Stimulated activated CD4-positive, alpha-beta T cell treated with anti-CD3 and anti-CD28 coated beads, Interleukin-4, amount 100 ng/mL, for 4 hours (primary cell): ENCODE data around the gene CUX1.
"Not testable (repeated sequence)": the region's sequence is repeated elsewhere in the genome, so short reads cannot be mapped to it uniquely, and the experiment has no call there.

Source experiments
- DNase-seq, 2 experiments: peaks; one replicate each; pipeline ENCODE4 v3.0.0-alpha.2; 2020

Gene CUX1

DNA sequence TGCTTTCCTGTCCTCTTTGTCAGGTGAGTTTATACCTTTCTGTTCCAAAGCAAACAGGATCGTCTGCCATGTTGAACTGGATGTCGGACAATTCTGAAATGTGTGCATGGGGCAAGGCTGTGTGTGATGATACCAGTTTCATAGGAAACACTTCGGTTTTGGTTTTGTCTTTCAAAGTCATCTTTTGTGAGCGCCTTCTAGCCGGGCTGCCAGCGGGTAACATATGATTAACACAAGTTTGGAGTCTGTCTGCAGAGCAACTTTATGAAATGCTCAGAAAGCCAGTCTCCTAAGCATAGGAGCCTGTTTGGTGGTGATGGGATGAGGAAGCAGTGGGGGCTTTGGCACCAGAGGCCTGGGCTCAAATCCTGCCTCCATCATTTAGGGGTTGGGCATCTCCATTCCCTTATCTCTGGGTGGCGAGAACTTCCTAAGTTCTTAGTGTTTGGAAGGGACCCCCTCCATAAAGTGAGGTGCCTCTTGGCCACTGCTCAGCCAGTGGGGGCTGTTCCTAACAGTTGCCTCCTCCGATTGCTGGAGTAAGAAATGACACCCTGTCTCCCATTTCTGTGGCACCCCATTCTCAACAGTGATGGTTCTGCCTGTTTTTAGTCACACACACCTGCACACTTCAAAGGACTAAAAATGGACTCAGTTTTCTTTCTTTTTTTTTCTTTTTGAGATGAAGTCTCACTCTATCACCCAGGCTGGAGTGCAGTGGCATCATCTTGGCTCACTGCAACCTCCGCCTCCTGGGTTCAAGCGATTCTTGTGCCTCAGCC lies 36.8 kb downstream of the CUX1 start:
- DNase-seq: no peak

DNA sequence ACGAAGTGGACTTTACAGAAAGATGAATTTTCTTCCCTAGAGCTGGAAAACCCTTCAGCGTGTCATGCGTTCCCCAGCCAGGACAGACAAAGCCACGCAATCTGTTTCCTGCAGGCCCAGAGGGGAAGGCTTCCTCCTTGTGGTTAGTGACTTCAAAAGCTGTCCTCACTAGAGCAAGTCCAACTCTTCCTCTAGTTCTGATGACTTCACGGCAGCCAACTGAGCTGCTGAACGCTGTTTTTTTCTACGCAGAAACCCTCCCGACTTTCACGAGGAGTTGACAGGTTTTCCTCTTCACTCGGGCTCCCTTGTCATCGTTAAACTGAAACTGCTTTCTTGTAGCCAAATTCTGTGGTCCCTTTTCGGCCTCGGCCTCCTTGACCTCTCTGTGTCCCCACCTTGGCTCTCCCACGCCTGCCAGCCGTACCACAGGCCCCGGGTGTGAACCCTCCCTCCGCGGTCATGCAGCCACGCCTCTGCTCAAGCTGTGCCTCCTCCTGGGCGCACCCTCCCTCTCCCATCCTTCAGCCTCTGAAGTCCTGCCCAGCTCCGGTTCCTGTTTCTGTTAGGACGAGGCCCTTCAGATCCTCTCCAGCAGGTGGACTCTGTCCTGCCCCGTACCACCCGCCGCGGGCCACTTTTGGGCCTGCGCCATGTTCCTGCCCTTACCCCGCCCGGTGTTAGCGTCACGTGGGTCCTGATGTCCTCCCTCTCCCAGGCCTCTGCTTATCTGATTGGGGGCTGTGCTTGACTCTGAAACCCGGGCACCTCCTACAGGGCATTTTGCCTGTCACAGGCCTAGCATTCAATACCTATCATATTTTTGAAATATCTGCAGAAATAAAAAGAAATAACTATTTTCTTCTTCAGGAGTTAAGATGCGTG lies 39.3 kb downstream of the CUX1 start:
- DNase-seq: peak; percentile 62 to 69

DNA sequence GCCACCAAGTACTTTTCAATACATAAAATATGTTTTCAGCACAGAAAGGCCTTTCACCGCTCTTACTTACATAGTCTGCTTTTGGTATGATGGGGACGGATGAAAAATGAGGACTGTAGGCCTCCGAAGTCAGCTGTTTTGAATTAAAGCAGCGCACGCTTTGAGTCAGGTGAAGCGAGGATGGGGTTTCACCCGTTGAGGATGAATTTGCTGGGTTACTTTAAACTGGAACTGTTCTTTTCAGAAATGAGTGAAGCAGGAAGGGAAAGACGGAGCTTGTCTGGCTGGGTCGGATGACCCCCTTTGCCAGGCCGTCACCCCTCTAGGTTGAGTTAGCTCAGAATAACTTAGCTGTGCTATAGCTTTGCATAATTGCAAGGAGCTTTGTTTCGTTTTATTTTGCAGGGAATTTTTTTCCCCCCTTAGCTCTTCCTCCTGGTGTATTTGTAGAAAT lies 40.0 kb downstream of the CUX1 start:
- DNase-seq: no peak

DNA sequence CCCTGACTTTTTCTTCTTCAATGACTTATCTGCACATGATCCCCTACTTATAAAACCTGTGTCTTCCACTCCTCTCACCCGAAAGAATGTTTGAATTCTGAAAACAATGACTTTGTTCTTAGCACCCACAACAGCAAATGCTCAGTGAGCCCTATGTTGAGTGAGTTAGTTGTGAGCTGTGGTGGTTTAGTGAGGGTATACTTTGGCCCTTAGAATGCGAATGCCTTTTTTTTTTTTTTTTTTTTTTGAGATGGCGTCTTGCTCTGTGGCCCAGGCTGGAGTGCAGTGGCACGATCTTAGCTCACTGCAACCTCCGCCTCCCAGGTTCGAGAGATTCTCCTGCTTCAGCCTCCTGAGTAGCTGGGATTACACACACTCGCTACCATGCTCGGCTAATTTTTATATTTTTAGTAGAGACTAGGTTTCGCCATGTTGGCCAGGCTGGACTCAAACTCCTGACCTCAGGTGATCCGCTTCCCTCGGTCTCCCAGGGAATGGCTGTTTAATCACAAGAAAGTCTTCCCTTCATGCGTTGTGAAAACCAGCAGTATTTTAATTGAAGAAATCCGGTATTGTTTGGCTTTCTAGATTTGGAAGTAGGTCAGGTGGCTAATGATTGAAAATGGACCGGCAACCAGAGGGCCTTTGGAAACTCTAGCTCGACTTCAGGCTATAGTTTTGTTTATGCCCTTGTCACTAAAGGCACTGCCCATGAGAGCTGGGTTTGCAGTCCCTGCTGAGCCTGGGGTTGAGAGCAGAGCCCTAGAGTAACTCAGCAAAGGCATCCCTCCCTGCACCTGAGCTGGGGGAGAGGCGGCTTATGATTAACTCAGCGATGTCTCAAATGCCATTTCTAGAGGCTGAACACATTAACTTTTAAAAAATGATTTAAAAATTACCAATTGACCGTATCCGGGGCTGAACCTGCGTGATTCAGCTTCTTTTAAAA lies 41.3 kb downstream of the CUX1 start:
- DNase-seq: no peak

DNA sequence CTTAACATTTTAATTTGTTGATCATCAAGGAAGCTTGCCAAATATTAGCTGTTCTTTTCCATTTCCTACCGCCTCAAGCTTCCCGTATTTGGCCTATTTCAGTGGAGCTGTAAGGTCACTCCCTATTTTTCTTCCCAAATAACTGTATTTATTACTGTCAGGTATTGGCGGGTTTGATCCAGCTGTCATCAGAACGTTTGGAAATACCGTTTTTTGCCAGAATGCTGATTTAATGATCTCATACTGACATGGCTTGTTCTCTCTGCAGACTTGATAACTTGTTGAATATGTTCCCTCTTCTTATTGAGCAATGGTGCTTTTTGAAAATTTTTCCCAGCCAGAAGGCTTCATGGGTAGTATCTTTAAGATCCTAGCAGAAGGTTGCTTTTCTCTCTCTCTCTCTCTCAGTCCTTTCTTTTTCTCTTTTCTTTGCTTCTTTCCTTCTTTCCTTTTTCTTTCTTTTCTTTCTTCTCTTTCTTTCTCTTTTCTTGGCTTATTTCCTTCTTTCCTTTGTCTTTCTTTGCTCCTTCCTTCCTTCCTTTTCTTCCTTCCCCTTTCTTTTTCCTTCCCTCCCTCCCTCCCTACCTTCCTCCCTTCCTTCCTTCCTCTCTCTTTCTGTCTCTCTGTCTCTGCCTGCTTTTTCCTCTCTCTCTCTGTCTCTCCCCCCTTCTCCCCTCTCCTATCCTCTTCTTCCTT lies 42.1 kb downstream of the CUX1 start:
- DNase-seq: no peak

DNA sequence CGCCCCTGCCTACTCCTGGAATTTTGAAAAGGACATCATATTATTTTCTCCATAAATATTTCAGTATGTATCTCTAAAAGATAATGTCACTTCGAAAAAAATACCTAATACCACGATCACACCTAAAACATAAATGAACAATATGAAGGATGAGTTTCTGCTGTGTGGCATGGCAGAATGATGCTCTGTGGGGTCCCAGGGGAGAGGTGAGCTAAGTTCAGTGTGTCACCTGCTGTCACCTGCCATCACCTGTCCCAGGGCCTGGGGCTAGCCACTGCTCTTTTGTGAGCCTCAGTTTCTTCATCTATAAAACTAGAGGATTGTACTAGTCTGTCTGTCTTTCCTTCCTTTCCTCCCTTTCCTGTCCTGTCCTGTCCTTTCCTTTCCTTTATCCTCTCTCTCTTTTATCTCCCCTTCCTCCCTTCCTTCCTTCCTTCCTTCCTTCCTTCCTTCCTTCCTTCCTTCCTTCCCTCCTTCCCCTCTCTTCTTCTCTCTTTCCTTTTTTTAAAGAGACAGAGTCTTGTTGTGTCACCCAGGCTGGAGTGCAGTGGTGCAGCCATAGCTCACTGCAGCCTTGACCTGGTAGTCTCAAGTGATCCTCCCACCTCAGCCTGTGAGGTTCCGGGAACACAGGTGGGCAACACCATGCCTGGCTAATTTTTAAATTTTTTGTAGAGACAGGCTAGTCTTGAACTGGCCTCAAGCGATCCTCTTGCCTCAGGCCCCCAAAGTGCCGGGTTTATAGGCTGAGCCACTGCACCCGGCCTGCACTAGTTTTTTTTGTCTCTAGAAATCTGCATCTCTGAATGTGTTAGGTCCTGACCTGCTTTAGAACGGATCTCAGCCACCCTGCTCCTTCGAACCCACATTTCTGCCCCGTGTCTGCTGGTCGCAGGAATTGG lies 43.1 kb downstream of the CUX1 start:
- DNase-seq: no peak

DNA sequence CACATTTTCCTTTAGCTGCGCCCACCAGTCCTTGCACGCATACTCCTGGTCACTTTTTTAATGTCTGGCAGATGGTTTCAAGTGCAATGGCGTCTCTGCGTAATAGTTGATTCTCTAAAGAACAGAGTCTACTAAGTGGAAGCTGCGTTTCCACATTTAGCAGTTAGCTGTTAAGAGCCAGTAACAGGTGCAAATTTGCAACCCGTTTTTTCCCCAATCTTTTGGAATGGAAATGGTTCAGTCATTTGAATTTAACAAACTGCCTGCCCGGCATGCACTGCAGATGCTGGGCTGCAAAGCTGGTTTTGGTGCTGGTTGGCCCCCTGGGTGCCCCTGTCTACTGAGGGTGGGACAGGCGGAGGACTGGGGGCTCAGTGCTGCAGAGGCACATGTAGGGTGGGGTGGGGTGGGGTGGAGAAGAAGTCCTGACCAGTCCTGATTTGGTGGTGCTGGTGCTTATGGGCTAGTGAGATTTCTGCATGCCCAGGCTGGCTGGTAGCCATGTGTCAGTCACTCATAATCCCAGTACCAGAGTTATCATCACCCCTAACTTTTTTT lies 43.9 kb downstream of the CUX1 start:
- DNase-seq: no peak

DNA sequence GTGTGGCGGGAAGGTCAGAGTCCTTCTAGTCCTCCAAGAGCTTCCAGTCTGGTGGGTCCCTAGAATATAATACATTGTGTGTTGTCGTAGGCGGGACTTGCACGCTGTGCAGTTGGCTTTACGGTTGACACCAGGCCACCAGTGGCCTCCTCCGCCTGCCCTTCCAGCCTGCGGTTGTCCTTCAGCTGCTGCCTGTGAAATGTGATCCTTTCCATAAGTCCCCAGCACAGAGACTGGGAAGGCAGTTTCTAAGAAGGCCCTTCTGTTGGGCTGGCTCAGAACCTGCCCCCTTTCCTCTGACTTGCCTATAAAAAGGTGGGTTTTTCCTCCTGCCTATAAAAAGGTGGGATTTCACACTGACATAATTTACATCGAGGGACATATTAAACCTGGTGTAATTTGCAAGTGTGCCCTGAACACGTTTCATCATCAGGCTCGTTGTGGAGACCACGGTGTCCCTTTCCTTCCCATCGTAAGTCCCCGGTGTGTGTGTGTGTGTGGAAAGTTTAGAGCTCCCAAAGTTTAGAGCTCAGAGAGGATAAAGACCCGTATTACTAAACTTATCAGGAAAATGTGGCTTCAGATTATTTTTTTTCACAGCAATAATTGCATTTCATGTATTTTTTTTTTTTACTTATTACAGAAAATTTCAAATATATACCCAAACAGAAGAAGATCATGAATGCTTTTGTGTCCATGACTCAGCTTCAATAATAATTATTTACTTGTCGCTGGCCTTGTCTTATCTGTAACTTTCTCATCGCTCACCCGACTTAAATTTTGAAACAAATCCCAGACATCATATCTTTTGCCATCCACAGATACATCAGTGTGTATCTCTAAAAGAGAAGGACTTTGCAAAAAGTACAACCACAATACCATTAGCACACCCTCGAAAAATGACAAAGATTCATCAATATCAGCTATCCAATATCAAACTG lies 45.1 kb downstream of the CUX1 start:
- no peak for DNase-seq

DNA sequence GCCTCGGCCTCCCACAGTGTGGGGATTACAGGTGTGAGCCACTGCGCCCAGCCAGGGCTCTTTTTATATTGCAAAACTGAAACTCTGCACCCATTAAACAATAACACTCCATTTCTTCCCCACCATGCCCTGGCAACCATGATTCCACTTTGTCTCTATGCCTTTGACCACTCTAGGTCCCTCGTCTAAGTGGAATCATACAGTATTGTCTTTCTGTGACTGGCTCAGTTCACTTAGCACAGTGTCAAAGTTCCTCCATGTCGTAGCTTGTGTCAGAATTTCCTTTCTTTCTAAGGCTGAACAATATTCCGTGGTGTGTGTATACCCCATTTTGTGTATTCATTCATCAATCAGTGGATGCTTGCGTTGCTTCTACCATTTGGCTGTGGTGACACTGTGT lies 46.2 kb downstream of the CUX1 start:
- DNase-seq: no peak

DNA sequence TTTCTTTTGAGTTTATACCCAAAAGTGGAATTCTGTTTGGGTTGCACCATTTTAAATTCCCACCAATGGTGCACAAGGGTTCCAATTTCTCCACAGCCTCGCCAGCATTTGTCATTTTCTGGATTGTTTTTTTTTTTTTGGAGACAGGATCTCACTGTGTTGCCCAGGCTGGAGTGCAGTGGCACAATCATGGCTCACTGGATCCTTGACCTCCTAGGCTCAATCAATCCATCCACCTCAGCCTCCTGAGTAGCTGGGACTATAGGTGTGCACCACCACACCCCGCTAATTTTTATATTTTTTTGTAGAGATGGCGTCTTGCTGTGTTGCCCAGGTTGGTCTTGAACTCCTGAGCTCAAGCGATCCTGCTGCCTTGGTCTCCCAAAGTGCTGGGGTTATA lies 46.6 kb downstream of the CUX1 start:
- DNase-seq: no peak

DNA sequence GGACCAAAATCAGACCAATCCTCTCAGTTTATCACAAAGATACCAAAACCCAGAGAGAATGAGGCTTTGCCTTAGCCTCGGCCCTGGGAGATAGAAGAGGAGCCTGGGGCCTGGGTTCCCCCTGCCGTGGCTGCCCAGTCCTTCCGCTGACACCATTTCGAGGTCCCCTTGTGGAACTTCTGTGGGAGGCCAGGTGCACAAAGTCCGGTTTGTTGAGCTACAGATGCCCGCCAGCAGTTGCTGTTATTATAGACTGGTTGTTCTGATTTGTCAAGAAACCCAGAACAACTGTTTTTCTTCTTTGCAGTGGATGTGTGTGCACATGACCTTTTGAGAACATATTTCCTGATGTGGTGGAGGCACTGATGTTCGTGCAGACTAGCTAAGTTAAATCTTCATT lies 47.6 kb downstream of the CUX1 start:
- no peak for DNase-seq

DNA sequence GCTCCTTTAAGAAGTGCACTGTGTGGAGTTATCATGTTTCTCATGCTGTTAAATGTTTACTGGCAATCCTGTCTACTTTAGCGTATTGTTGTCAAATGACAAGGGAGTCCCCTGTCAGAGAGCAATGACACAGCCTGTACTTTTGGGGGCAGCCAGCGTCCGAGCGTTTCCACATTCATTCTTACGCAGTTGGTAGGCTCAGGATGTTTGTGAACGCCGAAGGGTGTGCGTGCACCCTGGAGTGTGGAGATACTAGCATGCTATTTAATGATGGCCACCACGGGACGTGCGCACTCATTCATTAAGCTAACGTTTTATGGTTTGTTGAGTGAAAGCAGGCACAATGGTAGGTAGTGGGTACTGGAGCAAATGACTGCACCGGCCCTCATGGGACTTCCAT lies 48.0 kb downstream of the CUX1 start:
- no peak for DNase-seq

DNA sequence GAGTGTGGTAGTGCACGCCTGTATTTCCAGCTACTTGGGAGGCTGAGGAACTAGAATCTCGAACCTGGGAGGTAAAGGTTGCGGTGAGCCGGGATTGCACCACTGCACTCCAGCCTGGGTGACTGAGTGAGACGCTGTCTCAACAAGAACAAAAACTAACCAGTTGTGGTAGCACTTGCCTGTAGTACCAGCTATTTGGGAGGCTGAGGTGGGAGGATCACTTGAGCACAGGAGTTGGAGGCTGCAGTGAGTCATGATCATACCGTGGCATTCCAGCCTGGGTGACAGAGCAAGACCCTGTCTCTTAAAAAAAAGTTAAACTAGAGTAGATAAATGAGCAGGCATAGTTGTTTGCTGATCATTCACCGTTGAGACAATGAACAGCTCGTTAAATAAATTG lies 48.9 kb downstream of the CUX1 start:
- no peak for DNase-seq

DNA sequence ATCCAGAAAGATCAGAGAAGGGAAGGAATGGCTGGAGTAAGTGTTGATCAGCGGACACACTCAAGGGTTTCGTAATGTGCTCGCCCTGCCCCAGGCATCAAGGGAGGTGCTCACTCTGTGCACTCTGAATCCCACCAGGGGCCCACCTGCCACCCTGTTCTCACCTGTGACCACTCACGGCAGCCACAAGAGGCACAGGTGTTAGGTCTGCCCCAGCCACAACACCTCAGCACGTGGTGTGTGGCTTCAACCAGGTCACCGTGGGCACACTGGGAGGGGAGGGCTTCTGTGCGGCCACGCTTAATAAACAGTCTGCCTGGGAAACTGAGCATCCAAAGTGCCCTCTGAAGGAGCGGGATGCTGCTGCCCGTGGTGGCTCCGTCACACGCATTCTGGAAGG lies 49.8 kb downstream of the CUX1 start:
- no peak for DNase-seq

DNA sequence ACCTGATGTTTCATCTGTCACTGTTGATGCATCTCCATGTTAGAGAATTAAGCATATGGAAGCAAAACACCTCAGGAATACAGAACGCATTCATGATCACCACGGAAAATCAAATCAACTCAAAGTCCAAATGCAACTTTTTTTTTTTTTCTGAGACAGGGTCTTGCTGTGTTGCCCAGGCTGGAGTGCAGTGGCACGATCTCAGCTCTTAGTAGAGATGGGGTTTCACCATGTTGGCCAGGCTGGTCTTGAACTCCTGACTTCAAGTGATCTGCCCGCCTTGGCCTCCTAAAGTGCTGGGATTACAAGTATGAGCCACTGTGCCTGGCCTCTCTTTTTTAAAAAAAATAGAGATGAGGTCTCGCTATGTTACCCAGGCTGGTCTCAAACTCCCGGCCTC lies 50.3 kb downstream of the CUX1 start:
- not testable (repeated sequence) for DNase-seq

DNA sequence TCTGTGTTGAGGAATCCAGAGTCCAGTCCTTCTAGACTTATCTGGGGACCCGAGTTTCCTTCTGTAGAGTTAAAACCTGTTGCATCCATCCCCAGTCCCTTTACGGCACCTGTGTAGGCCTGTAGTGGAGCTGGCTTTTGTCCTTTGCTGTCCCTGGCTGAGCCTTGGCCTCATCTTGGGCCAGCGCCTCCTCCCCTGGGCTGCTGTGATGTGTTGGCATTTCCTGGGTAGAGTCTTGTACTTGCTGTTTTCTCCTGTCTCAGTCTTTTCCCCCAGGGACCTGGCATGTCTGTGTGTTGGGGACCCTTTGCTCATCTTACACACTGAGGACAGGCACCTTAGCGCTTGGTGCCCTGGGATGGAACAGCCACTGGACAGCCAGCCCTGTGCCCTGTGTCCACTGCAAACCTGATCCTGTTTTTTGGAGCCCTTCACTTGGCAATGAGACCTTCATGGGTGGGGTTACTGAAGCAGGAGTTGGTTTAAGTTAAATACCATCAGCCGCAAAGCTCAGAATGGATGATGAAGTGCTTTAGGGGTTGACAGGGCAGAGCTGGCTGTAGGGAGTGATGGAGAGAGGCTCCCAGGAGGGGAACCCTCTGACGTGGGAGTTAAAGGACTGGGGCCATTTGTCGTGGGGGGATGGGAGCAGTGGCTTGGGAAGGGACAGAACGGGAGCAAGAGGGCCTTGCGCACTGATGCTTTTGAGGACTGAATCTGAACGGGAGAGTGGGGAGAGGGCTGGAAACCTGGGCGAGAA lies 50.9 kb downstream of the CUX1 start:
- no peak for DNase-seq

DNA sequence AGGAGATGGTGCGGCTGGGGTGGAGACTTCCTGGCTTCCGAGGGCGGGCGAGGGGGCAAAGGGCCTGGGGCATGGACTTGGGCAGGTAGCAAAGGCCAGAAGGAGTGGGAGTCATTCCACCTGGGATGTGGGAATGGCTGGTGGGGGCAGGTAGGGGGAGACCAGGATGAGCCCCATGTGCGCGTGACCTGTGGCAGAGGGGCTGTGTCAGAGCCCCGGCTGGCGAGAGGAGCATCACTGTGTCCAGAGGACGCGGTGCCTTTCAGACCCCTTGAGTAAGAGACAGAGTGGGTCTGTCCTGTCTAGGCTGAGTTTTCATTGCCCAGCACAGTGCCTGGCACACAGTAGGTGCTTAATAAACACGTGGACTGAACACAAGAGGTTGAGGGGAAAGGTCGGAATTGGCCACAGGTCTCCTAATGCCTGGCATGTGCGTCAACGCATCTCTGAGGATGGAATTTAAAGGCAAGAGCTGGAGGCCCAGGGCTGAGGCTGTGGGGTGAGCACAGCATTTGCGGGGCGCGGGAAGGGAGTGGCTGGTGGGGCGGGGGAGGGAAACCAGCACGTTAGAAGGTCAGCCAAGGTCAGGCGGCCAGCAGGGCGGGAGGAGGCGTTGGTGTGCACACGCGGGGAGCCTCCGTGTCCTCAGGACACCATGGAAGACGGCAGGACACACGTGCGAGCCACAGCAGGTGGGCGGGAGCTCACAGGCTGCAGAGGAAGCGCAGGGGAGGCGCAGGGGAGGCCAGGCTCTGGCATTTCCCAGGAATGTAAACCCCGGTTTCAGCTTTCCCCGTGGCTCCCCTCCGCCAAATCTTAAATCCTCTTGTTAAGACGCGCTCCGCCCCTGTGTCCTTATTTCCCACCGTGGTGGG lies 51.8 kb downstream of the CUX1 start:
- DNase-seq: no peak

DNA sequence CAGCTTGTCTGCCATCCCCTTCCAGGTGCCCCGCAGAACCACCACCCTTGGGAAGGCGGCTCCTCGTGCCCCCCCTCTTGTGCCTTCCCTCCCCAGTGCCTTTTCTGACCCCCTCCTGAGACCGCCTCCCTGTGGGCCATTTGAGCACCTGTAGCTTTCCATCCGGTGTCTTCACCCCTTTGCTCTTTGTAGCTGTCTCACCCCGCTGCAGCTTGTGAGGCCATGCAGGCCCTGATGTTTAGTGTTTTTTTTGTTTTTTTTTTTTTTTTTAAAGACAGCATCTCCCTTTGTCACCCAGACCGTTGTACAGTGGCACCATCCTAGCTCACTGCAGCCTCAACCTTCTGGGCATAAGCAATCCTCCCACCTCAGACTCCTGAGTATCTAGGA lies 52.5 kb downstream of the CUX1 start:
- DNase-seq: no peak
